K562 (cell line): ENCODE results near the gene RPL28. TPM values are rescaled to one million over a fixed set of nuclear protein-coding genes. Genes with fewer than 3 reads are reported as not detected.

Source experiments
- ATAC-seq: fragments of 200-7000 bp; cut with Tn5 transposase; 3 replicates; pipeline ENCODE4 v1.9.1; 2020; ENCODE audit warnings: moderate library complexity
- BruUV-seq: library from RNA; stranded (reverse); fragments of 400-500 nt; replicated peaks from 2 replicates; lab custom pipeline; 2021; lab: Mats Ljungman, UMichigan
- CTCF ChIA-PET: fragments of 300-600 bp; formaldehyde crosslinking; extraction: SDS; loops from one replicate; lab custom pipeline; 2021; ENCODE audit warnings: low intra/inter-chr PET ratio; lab: Yijun Ruan, JAX
- POLR2A ChIA-PET: fragments of 300-600, 350-650 bp; sonication (Branson Sonifier 250); formaldehyde crosslinking; extraction: SDS; loops from one replicate; lab custom pipeline; 2021; ENCODE audit warnings: antibody characterized with exemption, inconsistent platforms; lab: Yijun Ruan, JAX
- DNase-seq, 4 experiments: peaks; one replicate each; pipeline versions ENCODE4 v3.0.0 to v3.0.0-alpha.2; 2011 to 2018; ENCODE audit warnings: low spot score in 3 of 4, mixed read lengths in 3 of 4; ENCODE audit errors: extremely low read depth in 1 of 4
- FAIRE-seq: peaks from 2 replicates; lab custom pipeline; 2011; peaks lifted over from hg19 to GRCh38; lab: Jason Lieb, UNC
- H2AFZ ChIP-seq: 2 replicates; pipeline ENCODE4 v1.6.0; 2011; ENCODE audit warnings: low read depth, low read length, control low read depth, inconsistent platforms
- H3K27ac ChIP-seq: fragments of 200-600 bp; 3 replicates; pipeline ENCODE4 v1.8.0; 2011; ENCODE audit warnings: low read depth, mild to moderate bottlenecking, control low read depth, inconsistent platforms, low read length, moderate library complexity, mixed read lengths; ENCODE audit errors: extremely low read depth
- H3K27me3 ChIP-seq, 2 experiments: fragments of 300-600 bp in 1 of 2; 2 replicates in 1 of 2; 3 replicates in 1 of 2; pipeline versions ENCODE4 v1.6.0 to v1.8.0; 2011; ENCODE audit warnings: inconsistent platforms in 2 of 2, low read length in 2 of 2, mild to moderate bottlenecking in 1 of 2, mixed read lengths in 1 of 2, moderate library complexity in 1 of 2; ENCODE audit not compliant: control insufficient read depth in 2 of 2, insufficient read depth in 2 of 2
- H3K36me3 ChIP-seq: fragments of 300-600 bp; 3 replicates; pipeline ENCODE4 v1.8.0; 2011; ENCODE audit warnings: mild to moderate bottlenecking, low read length, inconsistent platforms; ENCODE audit not compliant: control insufficient read depth, insufficient read depth
- H3K4me1 ChIP-seq, 2 experiments: fragments of 200-600 bp in 1 of 2; replicated peaks in 1 of 2; 2 replicates in 1 of 2; 3 replicates in 1 of 2; pipeline versions ENCODE4 v1.5.1 to v1.8.0; 2011; ENCODE audit warnings: inconsistent platforms in 2 of 2, low read length in 2 of 2, mild to moderate bottlenecking in 1 of 2, mixed read lengths in 1 of 2, moderate library complexity in 1 of 2; ENCODE audit not compliant: control insufficient read depth in 2 of 2, insufficient read depth in 2 of 2
- H3K4me2 ChIP-seq: 2 replicates; pipeline ENCODE4 v1.6.1; 2011; ENCODE audit warnings: low read length, control low read depth, inconsistent platforms, mixed read lengths; ENCODE audit not compliant: insufficient read depth
- H3K4me3 ChIP-seq: fragments of 200-600 bp; sonication (generic), shearing (Covaris generic); 2 replicates; pipeline ENCODE4 v1.5.1; 2016; ENCODE audit warnings: control low read depth, inconsistent platforms
- H3K79me2 ChIP-seq: fragments of 200-600 bp; 3 replicates; pipeline ENCODE4 v1.8.0; 2011; ENCODE audit warnings: low read length, inconsistent platforms; ENCODE audit not compliant: control insufficient read depth, insufficient read depth
- H3K9ac ChIP-seq, 2 experiments: 2 replicates each; pipeline versions ENCODE4 v1.6.0 to v1.6.1; 2011; ENCODE audit warnings: low read depth in 2 of 2, low read length in 2 of 2, control low read depth in 1 of 2, inconsistent platforms in 1 of 2, mild to moderate bottlenecking in 1 of 2, mixed read lengths in 1 of 2; ENCODE audit not compliant: insufficient read depth in 1 of 2
- H3K9me1 ChIP-seq: one replicate; pipeline ENCODE4 v1.6.0; 2011; ENCODE audit warnings: inconsistent platforms, mild to moderate bottlenecking, low read length, moderate library complexity; ENCODE audit not compliant: control insufficient read depth, insufficient read depth
- H3K9me3 ChIP-seq: replicated peaks from 2 replicates; pipeline ENCODE4 v1.5.1; 2011; ENCODE audit warnings: low read depth, low read length, inconsistent platforms; ENCODE audit not compliant: control insufficient read depth, insufficient read depth
- H4K20me1 ChIP-seq: replicated peaks from 2 replicates; pipeline ENCODE4 v1.6.1; 2011; ENCODE audit warnings: low read length, inconsistent platforms, mixed read lengths; ENCODE audit not compliant: control insufficient read depth, insufficient read depth
- FOXO4 ChIP-seq: fragments of 450-650 bp; formaldehyde crosslinking; IDR thresholded peaks from 2 replicates; pipeline ENCODE4 v1.4.0; 2020; ENCODE audit warnings: mild to moderate bottlenecking, moderate library complexity
- MGA ChIP-seq: fragments of 450-650 bp; IDR thresholded peaks from 2 replicates; pipeline ENCODE4 v1.6.1; 2016; ENCODE audit warnings: mild to moderate bottlenecking, moderate library complexity
- SFPQ ChIP-seq: fragments of 200-400 bp; formaldehyde crosslinking; IDR thresholded peaks from 2 replicates; pipeline ENCODE4 v1.6.1; 2017; ENCODE audit warnings: mild to moderate bottlenecking, low read depth, low read length, moderate library complexity
- WGBS: fragments of 100-300 bp; shearing (Covaris generic); methylation state at CpG from one replicate; pipeline ENCODE4 v1.1.6; 2016; ENCODE audit warnings: low coverage, mixed read lengths; ENCODE audit not compliant: insufficient coverage; ENCODE audit errors: missing lambda C conversion rate; 5-methylcytosine and 5-hydroxymethylcytosine counted together
- in situ Hi-C: fragments of 300-500 bp; cut with MboI; formaldehyde crosslinking; loops from 4 replicates; pipeline ENCODE4 v1.15.0; 2018; ENCODE audit warnings: inconsistent platforms, mixed read lengths
- intact Hi-C: fragments of 100-400 bp; cut with micrococcal nuclease; formaldehyde crosslinking; loops from 2 replicates; pipeline ENCODE4 v1.14.2; 2022
- polyA plus RNA-seq, 8 experiments: library from polyadenylated mRNA; depleted of rRNA in 4 of 8; stranded (reverse) in 5 of 8; unstranded in 3 of 8; fragments of >200 nt; fragmentation: Nextera tagmentation in 2 of 8; fragmentation: Illumina TruSeq in 1 of 8; extraction: Ambion mirVana in 2 of 8; extraction: Trizol in 1 of 8; gene quantifications; 2 replicates each; pipeline versions ENCODE4 v1.2.1 to v1.2.3, GENCODE V29; 2011 to 2014; ENCODE audit warnings: inconsistent platforms in 1 of 8, missing spikeins in 1 of 8
- total RNA-seq, 7 experiments: library from RNA; depleted of rRNA in 6 of 7; stranded (reverse); fragments of >200 nt in 6 of 7; fragmentation: Illumina TruSeq in 2 of 7; extraction: Trizol in 2 of 7; gene quantifications; 2 replicates each; pipeline versions ENCODE4 v1.2.1 to v1.2.3, GENCODE V29; 2011 to 2021; ENCODE audit warnings: low replicate concordance in 1 of 7

RPL28 gene
- total and polyA plus RNA-seq, 9 of the 15 experiments (the other 6 are each of a cell fraction or from before 2014, with no cell fraction given), result 124 to 3,106 (median 622) TPM

GRCh38 chr19:55447421-55448174, 61.9 kb downstream of the RPL28 start:
- intact Hi-C loops, result no loop called here
- FAIRE-seq (peak; percentile 56), ATAC-seq (peak; percentile 72), DNase-seq (peak in 3 of 4 experiments; percentile 6 to 57 (median 52))
- Histone ChIP-seq H3K27ac (no peak overlapping the region), H3K4me3 (no peak overlapping the region), H3K9ac (peak overlapping the region in 1 of 2 experiments; percentile 83; a peak in 2 of 4 replicates), H3K4me1 (peaks cover 11 to 62% of the 10 kb centered on the region in 2 experiments), H4K20me1 (no peaks in the 10 kb centered on the region), H3K79me2 (no peaks in the 10 kb centered on the region), H3K9me3 (no peaks in the 10 kb centered on the region), H3K36me3 (no peaks in the 10 kb centered on the region), H3K9me1 (no peaks in the 10 kb centered on the region), H3K4me2 (peak overlapping the region; percentile 24; the same call in 1 of the 2 replicates), H2AFZ (no peak overlapping the region; the same call in 1 of the 2 replicates), H3K27me3 (peaks cover 6 to 37% of the 10 kb centered on the region in 2 experiments)
- in situ Hi-C loops, result loop anchor here (25.0 kb wide), 1 partner anchor 785 kb away; the partner anchor contains the start of gene LILRB4
- POLR2A ChIA-PET, result interaction anchor here (0.6 to 1.3 kb wide), 5 partner anchors 10 to 201 kb away, joined by 3 read pairs; partner anchors contain the start of genes UBE2S and ZNF628
- WGBS, result 19% methylated on average over 13 of the region's 16 CpGs
- BruUV-seq, result no TSS peak
- CTCF ChIA-PET, result no interaction called here
- TF ChIP-seq MGA (no peak), FOXO4 (CRISPR knock-in tag) (no peak), SFPQ (no peak)
